GM19035 (cell line): Measurements from ENCODE around the gene KAT14.
"Not testable (repeated sequence)": the region's sequence is repeated elsewhere in the genome, so short reads cannot be mapped to it uniquely, and the experiment has no call there.

Experiments
- ATAC-seq: cut with Tn5 transposase; IDR thresholded peaks from one replicate; pipeline ENCODE4 v1.9.1; 2021; ENCODE audit not compliant: unreplicated experiment

The KAT14 gene, protein sequence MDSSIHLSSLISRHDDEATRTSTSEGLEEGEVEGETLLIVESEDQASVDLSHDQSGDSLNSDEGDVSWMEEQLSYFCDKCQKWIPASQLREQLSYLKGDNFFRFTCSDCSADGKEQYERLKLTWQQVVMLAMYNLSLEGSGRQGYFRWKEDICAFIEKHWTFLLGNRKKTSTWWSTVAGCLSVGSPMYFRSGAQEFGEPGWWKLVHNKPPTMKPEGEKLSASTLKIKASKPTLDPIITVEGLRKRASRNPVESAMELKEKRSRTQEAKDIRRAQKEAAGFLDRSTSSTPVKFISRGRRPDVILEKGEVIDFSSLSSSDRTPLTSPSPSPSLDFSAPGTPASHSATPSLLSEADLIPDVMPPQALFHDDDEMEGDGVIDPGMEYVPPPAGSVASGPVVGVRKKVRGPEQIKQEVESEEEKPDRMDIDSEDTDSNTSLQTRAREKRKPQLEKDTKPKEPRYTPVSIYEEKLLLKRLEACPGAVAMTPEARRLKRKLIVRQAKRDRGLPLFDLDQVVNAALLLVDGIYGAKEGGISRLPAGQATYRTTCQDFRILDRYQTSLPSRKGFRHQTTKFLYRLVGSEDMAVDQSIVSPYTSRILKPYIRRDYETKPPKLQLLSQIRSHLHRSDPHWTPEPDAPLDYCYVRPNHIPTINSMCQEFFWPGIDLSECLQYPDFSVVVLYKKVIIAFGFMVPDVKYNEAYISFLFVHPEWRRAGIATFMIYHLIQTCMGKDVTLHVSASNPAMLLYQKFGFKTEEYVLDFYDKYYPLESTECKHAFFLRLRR

GRCh38 chr20:18137412-18138265 lies at the start of gene KAT14, which contains the start of gene PET117:
KAT14 (plus strand) TSS chr20:18137863; CDS start chr20:18142661, 4,798 bp downstream.
PET117 (plus strand) TSS chr20:18137863; CDS start chr20:18137956, 93 bp downstream.
- ATAC-seq = peak; percentile 89

GRCh38 chr20:18088298-18088697 lies 49.4 kb upstream of the KAT14 start:
- not testable (repeated sequence) for ATAC-seq

DNA sequence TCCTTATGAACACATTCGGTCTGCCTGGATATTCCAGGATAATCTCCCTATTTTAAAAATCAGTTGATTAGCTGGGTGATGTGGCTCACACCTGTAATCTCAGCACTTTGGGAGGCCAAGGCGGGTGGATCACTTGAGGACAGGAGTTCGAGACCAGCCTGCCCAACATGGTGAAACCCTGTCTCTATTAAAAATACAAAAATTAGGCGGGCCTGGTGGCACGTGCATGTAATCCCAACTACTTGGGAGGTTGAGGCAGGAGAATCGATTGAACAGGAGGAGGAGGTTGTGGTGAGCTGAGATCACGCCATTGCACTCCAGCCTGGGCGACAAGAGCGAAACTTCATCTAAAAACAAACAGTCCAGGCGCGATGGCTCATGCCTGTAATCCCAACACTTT lies 48.8 kb upstream of the KAT14 start:
- ATAC-seq = not testable (repeated sequence)

GRCh38 chr20:18090044-18090443 lies 47.6 kb upstream of the KAT14 start:
- no peak for ATAC-seq

DNA sequence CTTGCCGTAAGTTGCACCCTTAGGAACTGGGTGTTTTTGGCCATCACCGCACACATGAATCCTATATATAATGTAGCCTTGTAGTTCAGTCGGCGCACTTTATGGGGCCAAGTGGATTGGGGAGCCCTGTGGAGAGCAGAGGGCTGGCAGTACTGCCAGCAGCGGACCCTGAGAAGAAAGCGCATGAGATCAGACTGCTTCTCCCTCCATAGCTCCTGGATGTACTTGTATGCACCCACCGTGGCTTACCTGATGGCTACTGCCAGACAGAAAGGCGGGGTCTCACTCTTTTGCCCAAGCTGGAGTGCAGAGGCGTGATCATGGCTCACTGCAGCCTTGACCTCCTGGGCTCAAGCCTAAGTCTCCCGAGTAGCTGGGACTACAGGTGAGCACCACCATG lies 47.2 kb upstream of the KAT14 start:
- no peak for ATAC-seq

- ATAC-seq = no peak
These were observed 46.0 kb upstream of the KAT14 start for GRCh38 chr20:18091623-18092022.

DNA sequence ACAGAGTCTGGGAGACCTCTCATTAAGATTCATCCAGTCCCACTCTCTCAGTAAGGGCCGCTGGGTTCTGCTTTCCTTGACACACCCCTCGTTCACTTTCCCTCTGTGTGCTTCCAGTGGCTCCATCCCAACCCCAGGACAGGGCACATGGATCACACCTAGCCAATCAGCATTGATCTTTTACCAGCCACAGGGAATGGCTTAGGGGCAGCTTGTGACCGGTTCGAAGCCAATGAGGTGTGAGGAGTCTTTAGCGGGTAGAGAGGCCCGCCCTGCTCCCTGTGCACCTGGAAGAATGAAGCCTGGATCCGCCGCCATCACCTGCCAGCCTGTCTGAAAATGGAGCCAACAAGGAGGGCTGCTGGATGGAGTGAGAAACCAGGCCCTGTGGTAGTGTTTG lies 44.8 kb upstream of the KAT14 start:
- ATAC-seq = no peak

DNA sequence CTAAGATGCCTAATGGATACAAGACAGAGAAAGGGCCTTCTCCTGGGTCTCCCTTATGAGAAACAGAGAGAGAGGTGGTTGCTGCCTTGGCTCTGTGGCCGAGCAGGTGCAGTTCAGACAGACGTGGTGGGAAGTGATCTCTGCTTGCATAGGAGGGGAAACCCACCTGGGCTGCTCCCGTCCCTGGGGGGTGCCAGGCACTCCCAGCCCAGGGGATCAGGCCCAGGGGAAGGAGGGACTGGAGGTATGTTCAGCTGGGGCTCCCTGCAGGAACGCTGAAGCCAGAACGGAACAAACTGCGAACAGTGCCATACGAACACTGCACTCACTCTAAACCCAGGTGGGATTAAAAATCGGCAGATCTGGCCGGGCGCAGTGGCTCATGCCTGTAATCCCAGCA lies 44.3 kb upstream of the KAT14 start:
- no peak for ATAC-seq

DNA sequence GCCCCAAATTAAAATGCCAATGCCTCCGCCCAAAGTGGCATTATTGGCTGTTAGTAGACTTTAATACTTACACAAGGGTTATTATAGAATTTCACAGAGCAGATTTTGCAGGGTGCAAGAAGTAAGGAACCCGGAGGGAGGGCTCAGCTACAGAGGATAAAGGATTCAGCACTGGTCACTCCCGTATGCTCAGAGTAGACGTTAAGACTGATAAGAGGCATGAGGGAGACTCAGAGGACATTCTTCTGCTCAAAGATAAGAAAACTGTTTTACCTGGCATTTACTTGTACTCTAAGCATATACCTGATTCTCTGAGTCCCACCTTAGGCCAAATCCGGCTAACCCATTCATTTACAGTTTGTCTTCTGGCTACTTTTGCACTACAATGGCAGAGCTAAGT lies 43.5 kb upstream of the KAT14 start:
- no peak for ATAC-seq

- not testable (repeated sequence) for ATAC-seq
These were observed 37.1 kb upstream of the KAT14 start for GRCh38 chr20:18100569-18100968.

DNA sequence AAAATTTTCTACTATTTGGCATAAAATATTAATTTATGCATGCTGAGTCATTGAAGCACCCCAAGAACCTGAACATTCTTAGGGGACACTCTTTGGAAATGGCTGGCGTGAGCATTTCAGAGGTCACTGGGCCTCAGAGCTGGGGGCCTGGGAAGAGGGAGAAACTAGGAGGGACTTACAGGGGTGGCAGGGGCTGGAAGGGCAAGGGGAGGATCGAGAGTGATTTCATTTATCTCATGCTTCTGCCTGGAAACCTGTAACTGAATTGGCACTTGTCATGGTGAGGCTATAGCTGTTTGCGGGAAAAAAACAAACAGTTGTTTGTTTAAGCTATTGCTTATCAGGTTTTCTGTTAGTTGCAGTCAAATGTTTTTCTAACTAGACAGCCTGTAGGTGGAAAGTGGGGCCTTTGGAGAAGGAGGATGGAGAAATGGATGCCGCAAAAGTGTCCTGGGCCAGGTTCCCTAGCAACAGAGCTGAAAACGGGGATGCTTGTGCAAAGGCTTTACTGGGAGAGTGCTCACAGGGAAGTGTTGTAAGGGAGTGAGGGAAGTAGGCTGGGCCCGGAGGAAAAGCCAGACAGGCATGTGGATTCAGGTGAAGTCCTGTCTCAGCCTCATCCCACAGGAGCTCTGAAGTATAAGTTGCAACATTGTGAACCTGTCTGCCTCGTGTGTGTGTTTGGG lies 36.4 kb upstream of the KAT14 start:
- no peak for ATAC-seq

- no peak for ATAC-seq
These were observed 34.2 kb upstream of the KAT14 start for GRCh38 chr20:18103497-18103896.

DNA sequence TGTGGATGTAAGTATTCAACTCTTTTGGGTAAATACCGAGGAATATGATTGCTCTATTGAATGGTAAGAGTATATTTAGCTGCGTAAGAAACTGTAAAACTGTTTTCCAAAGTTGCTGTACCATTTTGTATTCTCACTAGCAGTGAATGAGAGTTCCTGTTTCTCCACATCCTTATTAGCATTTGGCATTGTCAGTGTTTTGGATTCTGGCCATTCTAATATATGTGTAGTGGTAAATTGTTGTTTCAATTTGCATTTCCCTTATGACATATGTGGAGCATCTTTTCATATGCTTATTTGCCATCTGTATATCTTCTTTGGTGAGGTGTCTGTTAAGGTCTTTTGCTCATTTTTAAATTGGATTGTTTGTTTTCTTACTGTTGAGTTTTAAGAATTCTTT lies 29.3 kb upstream of the KAT14 start:
- no peak for ATAC-seq

GRCh38 chr20:18128574-18128973 lies 9.1 kb upstream of the KAT14 start:
- ATAC-seq = not testable (repeated sequence)

DNA sequence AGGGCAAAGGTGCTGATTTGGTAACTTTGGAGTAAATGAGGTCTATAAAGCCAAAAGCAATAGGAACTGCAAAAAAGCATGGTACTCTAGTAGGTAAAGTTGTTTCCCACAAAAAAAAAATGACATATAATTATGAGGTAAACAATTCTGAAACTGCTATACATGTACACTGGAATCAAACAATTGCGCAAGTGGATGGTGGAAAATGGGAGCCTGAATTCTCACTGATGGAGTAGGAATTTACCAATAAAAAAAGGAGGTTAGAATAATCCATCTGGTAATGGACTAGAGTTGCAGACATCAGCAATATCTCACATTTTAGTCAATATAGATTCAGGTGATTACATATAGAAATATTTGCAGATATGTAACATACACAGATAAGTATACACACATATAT lies 5.0 kb upstream of the KAT14 start:
- ATAC-seq = no peak

DNA sequence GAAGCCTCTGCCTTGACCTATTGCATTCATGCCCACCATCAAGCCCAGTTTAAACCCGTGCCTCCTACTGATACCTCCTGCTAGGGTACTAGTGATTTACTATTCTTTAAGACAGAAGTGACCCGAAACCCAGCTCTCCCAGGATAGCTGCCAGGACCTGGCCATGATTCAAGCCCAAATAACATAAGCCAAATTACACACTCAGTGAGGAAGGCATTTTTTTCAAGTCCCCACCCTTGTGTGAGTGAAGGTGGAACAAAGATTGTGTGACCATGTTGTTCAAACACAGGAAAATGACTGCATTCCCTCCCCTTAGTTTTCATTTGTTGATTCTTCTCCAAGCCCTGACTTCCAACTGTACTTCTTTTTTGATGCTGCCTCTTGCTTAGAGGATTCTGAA lies 3.7 kb upstream of the KAT14 start:
- ATAC-seq = no peak

DNA sequence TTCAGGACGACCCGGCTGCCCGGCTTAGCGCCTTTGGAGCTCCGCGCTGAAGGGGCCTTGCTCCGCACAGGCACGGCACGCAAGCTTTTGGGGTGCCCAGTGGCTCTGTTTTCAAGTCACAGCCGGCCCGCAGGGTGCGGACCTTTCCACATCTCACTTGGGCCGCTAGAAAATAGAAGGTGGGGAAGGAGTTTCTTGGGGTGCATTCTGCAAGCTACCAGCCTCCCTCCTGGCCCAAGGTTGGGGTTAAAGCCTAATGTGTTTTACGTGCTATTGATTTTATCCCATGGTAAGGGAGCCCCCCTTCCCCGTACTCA lies 561 bp downstream of the KAT14 start:
- ATAC-seq = peak; percentile 3

DNA sequence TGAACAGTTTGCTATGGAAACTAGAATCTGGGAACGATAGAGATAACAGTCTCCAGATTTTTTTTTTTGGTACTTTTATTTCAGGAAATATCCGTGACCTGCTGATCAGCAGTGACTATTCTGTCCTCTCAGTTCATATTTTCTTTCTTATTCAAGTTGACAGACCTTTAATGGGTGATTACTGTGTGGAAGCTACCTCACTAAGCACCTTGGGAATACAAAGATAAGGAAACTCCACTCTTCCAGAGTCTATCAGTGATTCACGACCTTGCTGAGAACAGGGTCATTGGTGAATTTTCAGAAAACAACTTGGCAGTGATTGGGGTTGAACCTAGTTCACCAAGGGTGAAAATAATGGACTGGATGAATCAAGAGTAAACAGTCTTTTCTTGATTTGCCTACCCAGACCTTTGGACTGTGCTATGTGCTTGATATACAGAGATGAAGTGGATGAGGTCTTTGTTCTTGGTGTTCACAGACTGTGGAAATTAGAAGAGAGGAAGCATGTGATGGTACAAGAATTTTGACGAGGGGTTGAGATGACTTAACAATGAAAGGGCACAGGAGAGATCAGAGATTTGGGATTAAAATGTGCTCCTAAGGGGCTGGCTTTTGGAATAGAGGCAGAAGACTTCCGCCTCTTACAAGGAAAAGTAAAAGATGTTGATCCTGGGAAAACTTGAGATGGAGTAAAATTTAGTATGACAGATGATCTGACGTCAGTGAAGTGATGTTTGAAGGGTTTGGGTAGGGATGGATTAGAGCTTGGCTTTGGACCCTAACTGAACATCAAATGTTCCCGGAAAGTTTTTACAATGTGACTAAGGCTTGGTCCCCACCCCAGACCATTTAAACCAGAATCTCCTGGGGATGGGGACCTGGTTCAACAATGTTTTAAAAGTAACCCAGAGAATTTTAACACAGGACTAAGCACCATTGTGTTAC lies 1.2 kb downstream of the KAT14 start:
- no peak for ATAC-seq

GRCh38 chr20:18139832-18140231 lies 2.2 kb downstream of the KAT14 start:
- ATAC-seq = no peak
